Loucy (cell line): ENCODE results near the gene ASPSCR1.

Source experiments
- H2AFZ ChIP-seq: fragments of 200-600 bp; sonication (generic); 2 replicates; pipeline ENCODE4 v1.6.0; 2016; ENCODE audit warnings: antibody characterized with exemption, mild to moderate bottlenecking, low read length, moderate library complexity
- H3F3A ChIP-seq: fragments of 200-600 bp; 2 replicates; pipeline ENCODE4 v1.6.0; 2016; ENCODE audit warnings: antibody characterized with exemption, low read depth, mild to moderate bottlenecking
- H3K27me3 ChIP-seq: fragments of 200-600 bp; sonication (generic); 2 replicates; pipeline ENCODE4 v1.6.1; 2014; ENCODE audit warnings: low read length, mild to moderate bottlenecking; ENCODE audit not compliant: insufficient read depth, poor library complexity, severe bottlenecking
- H3K36me3 ChIP-seq: fragments of 200-600 bp; sonication (generic); 2 replicates; pipeline ENCODE4 v1.6.1; 2016; ENCODE audit warnings: low read length; ENCODE audit not compliant: insufficient read depth
- H3K4me1 ChIP-seq: fragments of 200-600 bp; sonication (generic); 2 replicates; pipeline ENCODE4 v1.5.1; 2014; ENCODE audit warnings: low read length, mild to moderate bottlenecking; ENCODE audit not compliant: insufficient read depth, poor library complexity, severe bottlenecking
- H3K4me2 ChIP-seq: fragments of 200-600 bp; sonication (generic); 2 replicates; pipeline ENCODE4 v1.6.0; 2014; ENCODE audit warnings: antibody characterized with exemption, low read length, low read depth, mild to moderate bottlenecking; ENCODE audit not compliant: poor library complexity, severe bottlenecking
- H3K4me3 ChIP-seq: fragments of 200-600 bp; sonication (generic); 2 replicates; pipeline ENCODE4 v1.5.1; 2014; ENCODE audit warnings: low read length, mild to moderate bottlenecking, mixed read lengths; ENCODE audit not compliant: poor library complexity, severe bottlenecking
- H3K79me2 ChIP-seq: fragments of 200-600 bp; sonication (generic); 2 replicates; pipeline ENCODE4 v1.6.1; 2014; ENCODE audit warnings: low read length; ENCODE audit not compliant: insufficient read depth
- H3K9ac ChIP-seq: fragments of 200-600 bp; sonication (generic); 2 replicates; pipeline ENCODE4 v1.6.0; 2014; ENCODE audit warnings: mild to moderate bottlenecking, low read depth, low read length, moderate library complexity; ENCODE audit not compliant: poor library complexity, severe bottlenecking
- H3K9me2 ChIP-seq: fragments of 200-600 bp; sonication (generic); replicated peaks from 2 replicates; pipeline ENCODE4 v1.6.1; 2016; ENCODE audit warnings: low read depth, low read length, mixed read lengths
- H3K9me3 ChIP-seq: fragments of 200-600 bp; sonication (generic); 2 replicates; pipeline ENCODE4 v1.6.1; 2014; ENCODE audit warnings: mild to moderate bottlenecking, antibody characterized with exemption, low read length, low read depth; ENCODE audit not compliant: insufficient read depth
- H4K20me1 ChIP-seq: fragments of 200-600 bp; sonication (generic); 2 replicates; pipeline ENCODE4 v1.6.0; 2014; ENCODE audit warnings: antibody characterized with exemption, low read length, mild to moderate bottlenecking; ENCODE audit not compliant: insufficient read depth, poor library complexity, severe bottlenecking
- EZH2phosphoT487 ChIP-seq: fragments of 200-600 bp; IDR thresholded peaks from 2 replicates; pipeline ENCODE4 v1.6.1; 2018; ENCODE audit warnings: antibody characterized with exemption, mild to moderate bottlenecking, moderate library complexity, borderline replicate concordance
- TF ChIP-seq, protein P1 (sequence below): fragments of 200-600 bp; sonication (generic); conservative IDR thresholded peaks from 2 replicates; pipeline ENCODE4 v1.5.1; 2014; ENCODE audit warnings: mild to moderate bottlenecking, antibody characterized with exemption, low read length

Gene ASPSCR1

DNA sequence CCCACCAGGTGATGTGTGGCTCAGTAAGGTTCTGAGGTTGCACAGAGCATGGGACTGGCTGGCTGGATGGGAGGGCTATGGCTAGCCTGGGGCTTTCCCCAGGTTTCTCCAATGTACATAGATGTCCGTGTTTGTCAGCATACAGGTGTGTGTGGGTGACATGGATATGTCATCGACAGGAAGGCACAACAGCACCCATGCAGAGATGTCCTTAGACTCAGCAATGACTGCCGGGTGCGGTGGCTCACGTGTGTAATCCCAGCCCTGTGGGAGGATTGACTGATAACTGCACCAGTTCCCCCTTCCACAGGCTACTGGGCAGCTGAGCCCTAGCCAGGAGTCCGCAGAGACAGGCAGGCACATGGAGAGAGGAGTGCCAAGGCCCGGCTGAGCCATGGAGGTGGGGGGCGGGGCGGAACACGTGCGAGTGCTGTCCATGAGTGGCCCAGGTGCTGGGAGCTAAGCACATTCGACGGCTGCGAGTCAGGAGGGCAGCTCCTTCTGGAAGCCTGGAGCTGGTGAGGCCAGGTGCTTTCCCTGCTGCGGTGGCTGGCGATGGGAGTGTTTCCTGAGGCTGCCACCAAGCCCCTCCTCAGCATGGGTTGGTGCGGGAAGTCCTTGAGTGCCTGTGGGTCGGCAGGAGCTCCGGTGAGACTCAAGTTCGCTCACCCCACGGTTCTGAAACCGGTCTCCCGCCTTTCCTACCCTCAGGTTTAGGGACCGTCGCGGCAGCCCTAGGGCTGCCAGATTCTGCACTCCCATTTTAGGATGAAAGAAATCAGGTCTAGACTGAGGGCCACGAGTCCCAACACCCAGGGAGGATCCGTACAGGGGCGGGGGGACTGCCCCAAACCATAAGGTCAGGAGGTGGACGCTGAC is 858 bp upstream of the ASPSCR1 start:
- H3K4me1 ChIP-seq = peaks cover 43% of the 10 kb centered on the region
- H3K79me2 ChIP-seq = peaks cover 8% of the 10 kb centered on the region; the same call in 1 of the 2 replicates
- peak overlapping the region; percentile 84 for H3K9ac ChIP-seq
- H3K27me3 ChIP-seq = no peaks in the 10 kb centered on the region
- H3K9me2 ChIP-seq = no peaks in the 10 kb centered on the region
- H3K36me3 ChIP-seq = no peaks in the 10 kb centered on the region
- H3K4me3 ChIP-seq = peak overlapping the region; percentile 81
- H3F3A ChIP-seq = no peaks in the 10 kb centered on the region
- H2AFZ ChIP-seq = peak overlapping the region; percentile 88
- H4K20me1 ChIP-seq = peaks cover 10% of the 10 kb centered on the region
- H3K9me3 ChIP-seq = no peaks in the 10 kb centered on the region
- peak overlapping the region; percentile 95 for H3K4me2 ChIP-seq
- TF ChIP-seq, protein P1, sequence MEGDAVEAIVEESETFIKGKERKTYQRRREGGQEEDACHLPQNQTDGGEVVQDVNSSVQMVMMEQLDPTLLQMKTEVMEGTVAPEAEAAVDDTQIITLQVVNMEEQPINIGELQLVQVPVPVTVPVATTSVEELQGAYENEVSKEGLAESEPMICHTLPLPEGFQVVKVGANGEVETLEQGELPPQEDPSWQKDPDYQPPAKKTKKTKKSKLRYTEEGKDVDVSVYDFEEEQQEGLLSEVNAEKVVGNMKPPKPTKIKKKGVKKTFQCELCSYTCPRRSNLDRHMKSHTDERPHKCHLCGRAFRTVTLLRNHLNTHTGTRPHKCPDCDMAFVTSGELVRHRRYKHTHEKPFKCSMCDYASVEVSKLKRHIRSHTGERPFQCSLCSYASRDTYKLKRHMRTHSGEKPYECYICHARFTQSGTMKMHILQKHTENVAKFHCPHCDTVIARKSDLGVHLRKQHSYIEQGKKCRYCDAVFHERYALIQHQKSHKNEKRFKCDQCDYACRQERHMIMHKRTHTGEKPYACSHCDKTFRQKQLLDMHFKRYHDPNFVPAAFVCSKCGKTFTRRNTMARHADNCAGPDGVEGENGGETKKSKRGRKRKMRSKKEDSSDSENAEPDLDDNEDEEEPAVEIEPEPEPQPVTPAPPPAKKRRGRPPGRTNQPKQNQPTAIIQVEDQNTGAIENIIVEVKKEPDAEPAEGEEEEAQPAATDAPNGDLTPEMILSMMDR = no peak
- TF ChIP-seq EZH2phosphoT487 = no peak

DNA sequence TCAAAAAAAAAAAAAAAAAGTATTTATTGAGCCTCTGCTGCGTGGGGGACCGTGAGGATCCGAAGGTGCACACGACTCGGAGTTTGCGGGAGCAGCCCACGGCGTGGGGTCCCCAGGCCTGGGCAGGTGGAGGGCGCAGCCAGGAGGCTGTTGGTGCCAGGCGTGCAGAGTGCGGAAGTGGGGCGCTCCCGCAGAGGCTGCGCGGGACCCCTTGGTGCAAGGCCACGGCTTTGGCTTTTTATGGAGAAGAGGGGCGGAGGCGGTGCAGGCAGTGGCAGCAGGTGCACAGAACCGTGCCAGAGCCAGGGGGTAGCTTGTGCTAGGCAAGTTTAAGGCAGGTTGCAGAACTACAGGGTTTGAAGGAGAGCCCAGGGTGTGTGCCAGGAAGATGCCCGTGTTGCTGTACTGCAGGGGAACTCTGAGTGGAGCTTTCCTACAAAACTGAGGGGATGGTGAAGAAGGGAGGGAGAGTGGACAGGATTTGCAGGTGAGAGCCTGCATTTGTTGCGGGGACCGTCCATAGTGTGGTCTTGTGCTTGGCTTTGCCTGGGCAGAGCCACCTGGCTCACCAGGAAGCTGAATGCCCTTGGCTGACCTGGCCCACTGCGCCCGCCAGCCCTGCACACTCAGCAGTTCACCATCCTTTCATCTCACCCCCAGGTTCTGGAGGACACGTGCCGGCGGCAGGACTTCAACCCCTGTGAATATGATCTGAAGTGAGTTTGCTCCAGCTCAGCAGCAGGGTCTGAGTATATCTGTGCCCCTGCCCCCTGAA is 1.3 kb downstream of the ASPSCR1 start:
- Histone ChIP-seq H3K9ac (peak overlapping the region; percentile 84), H2AFZ (no peak overlapping the region), H3K9me3 (no peaks in the 10 kb centered on the region), H3K4me2 (peak overlapping the region; percentile 78), H3K36me3 (no peaks in the 10 kb centered on the region), H4K20me1 (peaks cover 10% of the 10 kb centered on the region), H3K9me2 (no peaks in the 10 kb centered on the region), H3F3A (no peaks in the 10 kb centered on the region), H3K4me1 (peaks cover 45% of the 10 kb centered on the region), H3K4me3 (peak overlapping the region; percentile 81), H3K27me3 (no peaks in the 10 kb centered on the region), H3K79me2 (peaks cover 8% of the 10 kb centered on the region; the same call in 1 of the 2 replicates)
- TF ChIP-seq, protein P1 = no peak
- no peak for TF ChIP-seq EZH2phosphoT487

DNA sequence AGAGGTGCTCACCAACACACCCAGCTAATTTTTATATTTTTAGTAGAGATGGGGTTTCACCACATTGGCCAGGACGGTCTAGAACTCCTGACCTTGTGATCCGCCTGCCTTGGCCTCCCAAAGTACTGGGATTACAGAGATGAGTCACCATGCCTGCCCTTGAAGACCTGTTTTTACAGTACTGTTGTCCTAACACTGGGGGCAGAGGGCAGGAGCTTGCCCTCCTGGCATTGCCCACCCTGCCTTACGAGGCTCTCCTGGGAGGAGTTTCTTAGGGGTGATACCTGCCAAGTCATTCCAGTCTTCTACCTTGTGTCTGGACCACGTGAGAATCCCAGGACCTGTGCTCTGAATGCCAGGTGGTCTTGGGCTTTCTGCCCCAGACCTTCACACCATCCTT is 2.7 kb downstream of the ASPSCR1 start:
- Histone ChIP-seq H4K20me1 (peaks cover 10% of the 10 kb centered on the region), H2AFZ (no peak overlapping the region), H3K9ac (no peak overlapping the region), H3F3A (no peaks in the 10 kb centered on the region), H3K27me3 (no peaks in the 10 kb centered on the region), H3K79me2 (peaks cover 8% of the 10 kb centered on the region; the same call in 1 of the 2 replicates), H3K4me2 (peak overlapping the region; percentile 23), H3K9me3 (no peaks in the 10 kb centered on the region), H3K9me2 (no peaks in the 10 kb centered on the region), H3K4me3 (peak overlapping the region; percentile 2), H3K4me1 (peaks cover 45% of the 10 kb centered on the region), H3K36me3 (peaks cover 3% of the 10 kb centered on the region; the same call in 1 of the 2 replicates)
- TF ChIP-seq, protein P1 = no peak
- TF ChIP-seq EZH2phosphoT487 = no peak
